ENCODE measurements around the gene HK1.

HK1 gene

DNA sequence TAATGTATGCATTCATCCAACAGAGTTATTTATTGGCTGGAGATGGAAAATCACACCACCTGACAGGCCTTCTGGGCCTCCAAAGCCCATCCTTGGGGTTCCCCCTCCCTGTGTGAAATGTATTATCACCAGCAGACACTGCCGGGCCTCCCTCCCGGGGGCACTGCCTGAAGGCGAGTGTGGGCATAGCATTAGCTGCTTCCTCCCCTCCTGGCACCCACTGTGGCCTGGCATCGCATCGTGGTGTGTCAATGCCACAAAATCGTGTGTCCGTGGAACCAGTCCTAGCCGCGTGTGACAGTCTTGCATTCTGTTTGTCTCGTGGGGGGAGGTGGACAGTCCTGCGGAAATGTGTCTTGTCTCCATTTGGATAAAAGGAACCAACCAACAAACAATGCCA lies 123.1 kb downstream of the HK1 start:
- TF ChIP-seq CTCF (IDR thresholded peaks at IDR 0.05; ENCODE audit: insufficient read depth, low read length, poor library complexity, severe bottlenecking) = no peak
- no peak for DNase-seq (ENCODE audit: extremely low read depth, insufficient read length)
- Histone ChIP-seq H3K4me3 (replicated peaks; ENCODE audit: low read depth, low read length) (no peak overlapping the region), H3K27me3 (replicated peaks; ENCODE audit: control insufficient read depth, insufficient read depth, low read length) (no peaks in the 10 kb centered on the region), H3K36me3 (ENCODE audit: control insufficient read depth, insufficient read depth, low read length) (peaks cover 13% of the 10 kb centered on the region)

- no peak for TF ChIP-seq CTCF (IDR thresholded peaks at IDR 0.05; ENCODE audit: insufficient read depth, low read length, poor library complexity, severe bottlenecking)
- Histone ChIP-seq H3K4me3 (replicated peaks; ENCODE audit: low read depth, low read length) (no peak overlapping the region), H3K27me3 (replicated peaks; ENCODE audit: control insufficient read depth, insufficient read depth, low read length) (no peaks in the 10 kb centered on the region), H3K36me3 (ENCODE audit: control insufficient read depth, insufficient read depth, low read length) (peaks cover 11% of the 10 kb centered on the region)
- no peak for DNase-seq (ENCODE audit: extremely low read depth, insufficient read length)
Observed at GRCh38 chr10:69402386-69402785, 124.1 kb downstream of the HK1 start.

DNA sequence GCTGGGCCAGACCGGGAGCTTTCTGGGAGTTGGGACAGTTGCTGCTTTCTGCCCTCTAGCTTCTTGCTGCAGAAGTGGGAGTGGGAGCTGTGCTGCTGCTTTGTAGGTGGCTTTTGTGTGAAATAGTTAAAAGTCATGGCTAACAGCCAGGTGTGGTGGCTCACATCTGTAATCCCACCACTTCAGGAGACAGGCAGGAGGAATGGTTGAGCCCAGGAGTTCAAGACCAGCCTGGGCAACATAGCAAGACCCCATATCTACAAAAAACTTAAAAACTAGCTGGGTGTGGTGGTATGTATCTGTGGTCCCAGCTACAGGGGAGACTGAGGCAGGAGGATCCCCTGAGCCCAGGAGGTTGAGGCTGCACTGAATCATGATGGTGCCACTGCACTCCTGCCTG lies 124.8 kb downstream of the HK1 start:
- DNase-seq (ENCODE audit: extremely low read depth, insufficient read length) = no peak
- H3K4me3 ChIP-seq (replicated peaks; ENCODE audit: low read depth, low read length) = no peak overlapping the region
- TF ChIP-seq CTCF (IDR thresholded peaks at IDR 0.05; ENCODE audit: insufficient read depth, low read length, poor library complexity, severe bottlenecking) = no peak
- H3K36me3 ChIP-seq (ENCODE audit: control insufficient read depth, insufficient read depth, low read length) = peaks cover 11% of the 10 kb centered on the region
- H3K27me3 ChIP-seq (replicated peaks; ENCODE audit: control insufficient read depth, insufficient read depth, low read length) = no peaks in the 10 kb centered on the region

DNA sequence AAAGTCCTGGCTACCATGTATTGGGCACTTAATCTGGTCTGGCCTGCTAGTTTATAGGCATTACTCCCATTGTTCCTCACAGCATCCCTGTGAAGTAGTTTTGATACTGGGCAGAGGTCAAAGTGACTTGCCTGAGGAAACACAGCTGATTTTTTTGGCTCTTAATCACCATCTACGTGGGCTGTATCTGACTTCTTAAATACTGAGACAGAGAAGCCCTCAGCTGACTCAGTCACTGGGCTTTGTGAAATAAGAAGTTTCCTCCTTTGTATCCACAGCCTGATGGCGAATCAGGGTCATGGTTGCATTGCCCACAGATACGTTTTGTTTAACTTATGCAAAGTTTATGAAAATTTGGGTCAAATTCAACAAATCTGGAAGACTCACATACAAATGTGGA lies 125.2 kb downstream of the HK1 start:
- no peak for TF ChIP-seq CTCF (IDR thresholded peaks at IDR 0.05; ENCODE audit: insufficient read depth, low read length, poor library complexity, severe bottlenecking)
- peaks cover 11% of the 10 kb centered on the region for H3K36me3 ChIP-seq (ENCODE audit: control insufficient read depth, insufficient read depth, low read length)
- H3K4me3 ChIP-seq (replicated peaks; ENCODE audit: low read depth, low read length) = no peak overlapping the region
- DNase-seq (ENCODE audit: extremely low read depth, insufficient read length) = no peak
- no peaks in the 10 kb centered on the region for H3K27me3 ChIP-seq (replicated peaks; ENCODE audit: control insufficient read depth, insufficient read depth, low read length)

DNA sequence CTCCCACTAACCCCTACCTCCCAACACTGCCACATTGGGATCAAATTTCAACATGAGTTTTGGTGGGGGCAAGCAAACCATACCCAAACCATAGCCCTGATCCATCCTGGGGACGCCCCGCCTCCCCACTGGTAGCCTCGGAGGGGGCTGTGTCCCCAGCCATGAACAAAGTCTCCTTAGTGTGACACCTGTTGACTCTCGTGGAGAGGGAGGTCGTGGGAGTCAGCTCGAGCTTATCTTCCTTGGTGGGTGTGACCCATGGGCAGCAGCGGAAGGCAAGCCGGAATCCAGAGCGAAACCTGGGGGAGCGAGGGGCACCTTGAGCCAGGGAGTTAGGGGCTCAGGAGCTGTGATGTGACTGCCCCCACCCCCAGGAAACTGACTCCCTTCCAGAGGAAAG lies 126.5 kb downstream of the HK1 start:
- H3K4me3 ChIP-seq (replicated peaks; ENCODE audit: low read depth, low read length) = no peak overlapping the region
- H3K27me3 ChIP-seq (replicated peaks; ENCODE audit: control insufficient read depth, insufficient read depth, low read length) = no peaks in the 10 kb centered on the region
- TF ChIP-seq CTCF (IDR thresholded peaks at IDR 0.05; ENCODE audit: insufficient read depth, low read length, poor library complexity, severe bottlenecking) = no peak
- no peak for DNase-seq (ENCODE audit: extremely low read depth, insufficient read length)
- H3K36me3 ChIP-seq (ENCODE audit: control insufficient read depth, insufficient read depth, low read length) = peaks cover 8% of the 10 kb centered on the region

DNA sequence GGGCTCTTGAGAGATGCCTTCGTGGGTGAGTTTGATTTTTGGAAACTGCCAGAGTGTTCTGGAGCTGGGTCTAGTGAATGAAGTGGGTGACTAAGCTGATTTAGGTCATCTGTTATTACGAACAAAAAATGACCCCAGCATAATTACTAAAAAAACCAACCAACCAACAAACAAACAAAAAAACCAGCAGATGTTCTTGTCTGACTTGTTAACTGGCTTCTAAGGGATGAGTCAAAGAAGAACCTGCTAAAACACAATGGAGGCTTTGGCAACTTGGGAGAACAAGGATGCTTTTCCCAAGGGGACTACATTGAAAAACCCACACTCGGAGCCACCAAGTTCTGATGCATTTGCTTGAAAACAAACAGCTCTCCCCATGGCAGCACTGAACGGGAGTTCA lies 126.9 kb downstream of the HK1 start:
- no peaks in the 10 kb centered on the region for H3K27me3 ChIP-seq (replicated peaks; ENCODE audit: control insufficient read depth, insufficient read depth, low read length)
- TF ChIP-seq CTCF (IDR thresholded peaks at IDR 0.05; ENCODE audit: insufficient read depth, low read length, poor library complexity, severe bottlenecking) = no peak
- no peak for DNase-seq (ENCODE audit: extremely low read depth, insufficient read length)
- H3K4me3 ChIP-seq (replicated peaks; ENCODE audit: low read depth, low read length) = no peak overlapping the region
- peaks cover 8% of the 10 kb centered on the region for H3K36me3 ChIP-seq (ENCODE audit: control insufficient read depth, insufficient read depth, low read length)

All from GM06990 (cell line).